ENCODE results near the gene TRIM54.
"Not testable (repeated sequence)": the region's sequence is repeated elsewhere in the genome, so short reads cannot be mapped to it uniquely, and the experiment has no call there.

TRIM54 gene

DNA sequence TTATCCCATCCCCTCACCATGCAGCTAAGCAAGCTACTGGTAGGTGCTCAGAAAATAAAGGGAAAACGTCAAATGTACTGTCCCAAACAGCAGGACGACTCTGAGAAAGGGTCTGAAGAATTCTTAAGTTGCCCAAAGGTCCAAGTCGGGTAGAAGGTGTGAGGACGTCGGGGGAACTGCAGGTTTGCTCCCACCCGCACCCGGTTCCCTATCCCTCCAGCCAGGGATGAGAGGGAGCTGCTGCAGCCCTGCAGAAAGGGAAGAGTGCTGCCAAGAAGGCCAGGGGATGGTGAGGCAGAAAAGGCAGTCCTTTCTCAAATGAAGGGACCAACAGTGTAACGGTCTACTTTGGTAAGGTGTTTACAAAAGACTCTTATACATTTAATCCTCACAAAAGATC is 32.9 kb downstream of the TRIM54 start:
- no peak for FAIRE-seq

DNA sequence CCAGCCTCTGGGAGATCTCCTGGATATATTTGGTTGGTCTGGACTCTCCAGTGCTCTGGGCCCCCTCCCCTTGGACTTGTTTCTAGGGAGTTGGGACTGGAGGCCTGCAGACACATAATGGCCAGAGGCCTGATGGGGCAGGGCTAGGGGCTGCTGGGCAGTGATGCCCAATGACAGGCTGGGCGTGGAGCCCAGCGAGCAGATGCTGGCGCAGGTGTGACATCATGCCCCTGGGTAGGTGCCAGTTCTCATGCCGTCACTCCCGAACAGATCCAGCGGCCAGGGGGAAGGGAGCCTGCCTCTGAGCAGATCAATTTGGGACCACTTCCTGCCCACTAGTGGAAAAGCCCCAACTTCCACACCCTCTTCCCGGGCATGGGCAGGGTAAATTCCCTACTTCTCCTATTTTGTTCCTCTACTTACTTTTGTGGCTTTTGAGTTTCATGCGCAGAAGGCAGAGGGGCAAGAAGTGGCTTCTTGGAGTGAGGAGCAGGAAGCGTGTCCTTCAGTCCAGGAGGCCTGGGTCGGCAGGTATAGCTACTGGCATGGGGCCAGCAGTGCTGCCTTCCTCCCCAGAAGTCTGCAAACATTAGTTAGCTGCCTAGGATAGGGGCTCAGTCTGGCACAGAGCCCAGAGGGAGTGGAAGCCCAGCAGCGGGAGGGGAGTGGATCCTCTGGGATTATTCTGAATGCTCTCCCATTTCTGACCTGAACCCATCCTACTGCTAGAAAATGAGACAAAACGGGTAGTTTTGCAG is 34.6 kb downstream of the TRIM54 start:
- FAIRE-seq, result no peak

DNA sequence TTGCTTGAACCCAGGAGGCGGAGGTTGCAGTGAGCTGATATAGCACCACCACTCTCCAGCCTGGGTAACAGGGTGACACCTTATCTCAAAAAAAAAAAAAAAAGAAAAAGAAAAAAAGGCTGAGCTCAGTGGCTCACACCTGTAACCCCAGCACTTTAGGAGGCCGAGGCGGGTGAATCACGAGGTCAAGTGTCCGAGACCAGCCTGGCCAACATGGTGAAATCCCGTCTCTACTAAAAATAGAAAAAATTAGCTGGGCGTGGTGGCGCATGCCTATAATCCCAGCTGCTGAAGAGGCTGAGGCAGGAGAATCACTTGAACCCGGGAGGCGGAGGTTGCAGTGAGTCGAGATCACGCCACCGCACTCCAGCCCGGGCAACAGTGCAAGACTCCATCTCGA is 37.6 kb downstream of the TRIM54 start:
- not testable (repeated sequence) for FAIRE-seq

DNA sequence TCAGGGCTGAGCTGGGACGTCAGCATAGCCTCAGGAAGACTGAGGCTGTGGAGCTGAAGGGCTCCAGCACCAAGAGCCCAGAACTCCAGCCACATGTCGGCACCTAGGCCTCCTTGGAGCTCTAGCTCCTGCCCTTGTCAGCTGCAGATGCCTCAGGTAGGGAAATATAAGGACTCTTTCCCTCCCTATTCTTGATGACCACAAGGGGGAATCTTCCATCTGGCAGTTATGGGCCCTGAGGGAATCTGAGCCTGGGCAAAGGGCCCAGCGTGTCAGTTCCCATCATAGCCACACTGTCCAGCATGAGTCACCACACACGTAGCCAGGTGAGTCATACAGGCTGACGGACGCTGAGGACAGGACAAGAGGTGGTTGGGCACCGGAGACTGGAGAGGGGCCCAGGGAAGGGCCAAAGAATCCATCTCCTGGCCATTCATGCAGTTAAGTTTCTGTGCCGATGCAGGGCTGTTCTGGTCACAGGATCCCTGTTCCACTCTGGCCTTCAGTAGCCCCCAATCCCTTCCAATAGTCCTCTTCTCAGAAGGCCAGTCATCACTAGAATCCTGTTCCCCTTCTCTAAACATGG is 38.8 kb downstream of the TRIM54 start:
- FAIRE-seq, result no peak

DNA sequence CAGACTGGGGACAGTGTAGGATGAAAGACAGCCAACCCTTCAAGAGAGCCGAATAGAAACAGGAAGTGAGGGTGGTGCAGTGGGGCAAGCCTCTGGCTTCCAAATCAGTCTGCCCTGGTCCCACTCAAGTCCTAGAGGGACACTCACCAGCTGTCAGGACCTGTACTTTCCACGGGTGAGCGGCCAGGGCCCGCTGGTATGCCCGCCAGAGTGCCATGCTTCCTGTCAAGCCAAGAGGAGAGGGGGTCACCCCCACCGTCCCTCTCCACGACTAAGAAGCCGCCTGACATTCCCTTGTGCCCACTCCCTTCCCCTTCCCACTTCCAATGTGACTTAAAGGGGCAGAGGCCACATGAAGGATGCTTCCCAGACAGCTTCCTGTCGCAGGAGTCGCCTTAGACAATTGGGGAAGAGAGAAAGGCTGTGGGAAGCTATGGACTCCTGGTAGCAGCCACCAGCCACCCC is 40.1 kb downstream of the TRIM54 start:
- FAIRE-seq, result no peak

DNA sequence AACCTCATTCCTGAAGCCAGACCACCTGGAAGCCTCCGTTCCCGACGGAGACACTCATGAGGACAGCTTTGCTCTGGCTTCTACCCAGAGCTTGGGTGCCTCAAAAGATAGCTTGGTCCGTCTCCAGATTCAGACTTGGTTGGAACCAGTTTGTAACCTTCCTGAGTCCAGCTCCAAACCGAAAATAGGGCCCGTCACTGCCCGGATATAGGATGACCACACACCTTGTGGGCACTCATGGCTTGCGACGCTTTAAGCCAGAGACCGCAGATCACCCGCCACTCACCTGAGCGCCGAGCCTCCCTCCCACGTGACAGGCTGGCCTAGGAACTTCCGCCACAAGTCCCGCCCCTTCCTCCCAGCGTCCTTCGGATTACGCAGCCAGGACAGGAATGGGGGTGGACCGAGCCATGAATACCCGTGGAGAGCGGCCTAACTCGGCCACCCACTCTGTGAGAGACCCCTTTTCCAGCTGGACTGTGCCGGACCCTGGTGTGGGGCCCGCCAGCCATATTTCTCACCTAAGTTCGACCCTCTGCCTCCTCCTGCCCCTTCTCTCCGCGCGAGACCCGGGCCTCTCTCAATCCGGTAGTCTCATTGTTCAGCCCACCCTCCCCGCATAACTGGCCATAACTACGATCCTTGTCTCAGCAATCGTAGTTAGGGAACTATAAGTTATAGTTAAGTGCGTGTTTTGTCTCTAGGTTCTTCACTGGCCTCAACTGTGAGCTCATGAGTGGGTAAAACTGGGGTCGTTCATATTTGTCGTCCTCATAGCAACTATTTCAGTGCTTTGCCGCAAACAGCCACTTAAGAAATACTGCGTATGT is 40.8 kb downstream of the TRIM54 start, which contains the start of gene MPV17:
MPV17 (minus strand) TSS at position 332 of the 830 bp plus-strand sequence. CDS start 580 bp downstream, outside the sequence.
- no peak for FAIRE-seq

DNA sequence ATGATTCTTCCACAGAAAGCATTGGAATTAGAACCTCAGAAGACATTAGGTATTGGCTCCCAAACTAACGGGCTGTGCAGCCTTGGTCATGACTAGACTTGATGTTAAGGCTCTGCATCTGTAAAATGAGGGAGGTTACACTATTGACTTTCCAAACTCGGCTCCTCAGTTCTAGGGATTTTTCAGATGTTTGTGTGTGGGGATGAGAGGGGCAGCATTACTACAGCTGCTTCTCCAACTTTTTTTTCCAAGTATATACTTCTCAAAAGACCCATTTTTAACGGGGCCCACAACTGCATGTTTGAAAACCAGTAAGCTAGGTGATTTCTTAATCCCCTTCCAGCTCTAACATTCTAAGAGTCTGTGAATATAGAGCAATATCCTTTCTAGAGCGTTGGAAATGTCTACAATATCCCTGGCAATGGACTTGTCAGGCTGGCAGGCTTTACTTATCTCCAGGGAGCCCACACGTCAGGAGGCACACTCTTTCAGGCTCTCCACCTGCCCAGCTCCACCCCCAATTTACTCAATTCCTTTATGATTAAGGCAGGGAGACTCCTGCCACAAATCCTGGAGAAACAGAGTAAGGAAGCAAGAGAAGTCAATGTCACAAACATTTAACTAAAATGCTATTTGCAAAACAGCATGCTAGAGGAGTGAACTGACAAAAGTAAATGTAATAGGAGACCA is 41.5 kb downstream of the TRIM54 start:
- no peak for FAIRE-seq

DNA sequence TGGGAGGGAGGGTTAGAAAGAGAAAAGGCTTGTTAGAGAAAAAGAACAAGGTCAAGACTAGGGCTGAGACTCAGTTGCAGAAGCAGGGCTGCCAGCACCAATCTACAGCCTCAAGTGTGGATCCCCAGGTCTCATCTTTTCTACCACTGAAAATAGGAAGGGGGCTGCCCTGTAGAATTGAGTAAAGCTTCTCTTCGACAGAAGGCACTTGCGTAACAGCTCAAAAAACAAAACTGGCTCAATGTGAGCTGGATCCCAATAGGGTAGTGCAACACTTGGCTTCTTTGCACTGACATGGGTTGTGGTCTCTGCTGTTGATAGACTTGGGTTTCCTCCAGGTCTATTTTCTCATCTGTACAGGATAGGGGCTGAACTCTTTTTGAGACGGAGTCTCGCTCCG is 42.5 kb downstream of the TRIM54 start:
- FAIRE-seq, result no peak

DNA sequence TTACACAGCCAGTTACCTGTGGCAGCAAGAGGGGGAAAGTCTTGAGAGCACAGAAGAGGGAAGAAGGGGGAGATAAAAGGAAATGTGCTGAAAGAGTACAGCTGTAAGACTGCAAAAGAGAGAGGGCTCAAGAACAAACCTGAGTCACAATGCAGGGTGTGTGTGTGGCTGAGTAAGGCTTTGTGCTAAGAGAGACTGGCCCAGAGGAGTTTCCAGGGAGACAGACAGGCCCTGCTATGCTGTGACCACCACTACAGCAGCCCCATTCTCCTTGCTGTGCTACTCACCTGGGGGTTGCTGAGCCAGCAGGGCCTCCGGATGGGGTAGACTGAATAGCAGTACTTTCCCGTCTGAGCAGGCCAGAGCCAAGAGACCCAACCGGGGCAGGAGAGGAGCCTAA is 53.1 kb downstream of the TRIM54 start:
- FAIRE-seq, result no peak

DNA sequence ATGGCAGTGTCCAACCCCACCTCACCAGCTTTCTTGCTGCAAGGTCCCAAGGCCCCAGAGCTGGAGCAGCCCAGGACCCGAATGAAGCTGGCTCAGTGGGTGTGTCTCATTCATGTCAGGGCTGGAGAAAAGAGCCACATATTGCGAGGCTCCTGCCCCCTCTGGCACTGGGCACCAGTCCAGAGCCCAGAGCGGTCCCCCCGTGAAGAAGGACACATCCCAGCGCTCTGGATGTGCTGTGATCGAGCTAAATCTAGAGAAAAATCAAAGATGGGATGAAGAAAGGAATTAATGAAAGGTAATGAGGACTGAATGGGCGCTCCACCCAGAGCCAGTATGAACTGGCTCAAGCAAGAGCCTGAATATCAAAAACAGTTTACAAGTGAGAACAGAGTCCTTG is 53.9 kb downstream of the TRIM54 start:
- no peak for FAIRE-seq

DNA sequence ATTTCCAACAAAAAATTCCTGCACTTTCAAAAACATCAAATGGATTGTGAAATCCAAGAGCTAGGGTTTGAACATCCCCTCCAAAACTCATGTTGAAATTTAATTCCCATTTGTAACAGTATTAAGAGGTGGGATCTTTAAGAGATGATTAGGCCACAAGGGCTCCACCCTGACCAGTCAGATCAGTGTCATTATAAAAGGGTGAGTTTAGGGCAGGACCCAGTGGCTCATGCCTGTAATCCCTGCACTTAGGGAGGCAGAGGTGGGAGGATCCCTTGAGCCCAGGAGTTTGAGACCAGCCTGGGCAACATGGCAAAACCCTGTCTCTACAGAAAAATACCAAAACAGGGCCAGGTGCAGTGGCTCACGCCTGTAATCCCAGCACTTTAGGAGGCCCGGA is 65.4 kb downstream of the TRIM54 start:
- no peak for FAIRE-seq

DNA sequence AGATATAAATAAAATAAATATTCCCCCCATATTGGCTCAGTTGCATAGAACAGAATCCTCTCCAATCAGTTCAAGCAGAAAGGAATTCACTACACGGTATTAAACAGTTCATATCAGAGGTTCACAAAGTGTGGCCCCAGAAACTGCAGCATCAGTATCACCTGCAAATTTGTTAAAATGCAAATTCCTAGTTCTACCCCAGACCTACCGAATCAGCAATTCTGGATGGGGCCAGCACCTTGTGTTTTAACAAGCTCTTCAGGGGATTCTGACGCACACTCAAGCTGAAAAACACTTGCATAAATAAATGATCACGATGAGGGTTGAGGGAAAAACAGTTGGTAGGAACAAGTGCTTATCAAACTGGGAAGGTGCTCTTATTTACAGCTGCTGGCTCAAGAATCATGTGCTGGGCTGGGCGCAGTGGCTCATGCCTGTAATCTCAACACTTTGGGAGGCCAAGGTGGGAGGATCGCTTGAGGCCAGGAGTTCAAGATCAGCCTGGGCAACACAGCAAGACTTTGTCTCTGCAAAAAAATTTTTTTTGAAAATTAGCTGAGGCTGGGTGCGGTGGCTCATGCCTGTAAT is 68.0 kb downstream of the TRIM54 start:
- no peak for FAIRE-seq

DNA sequence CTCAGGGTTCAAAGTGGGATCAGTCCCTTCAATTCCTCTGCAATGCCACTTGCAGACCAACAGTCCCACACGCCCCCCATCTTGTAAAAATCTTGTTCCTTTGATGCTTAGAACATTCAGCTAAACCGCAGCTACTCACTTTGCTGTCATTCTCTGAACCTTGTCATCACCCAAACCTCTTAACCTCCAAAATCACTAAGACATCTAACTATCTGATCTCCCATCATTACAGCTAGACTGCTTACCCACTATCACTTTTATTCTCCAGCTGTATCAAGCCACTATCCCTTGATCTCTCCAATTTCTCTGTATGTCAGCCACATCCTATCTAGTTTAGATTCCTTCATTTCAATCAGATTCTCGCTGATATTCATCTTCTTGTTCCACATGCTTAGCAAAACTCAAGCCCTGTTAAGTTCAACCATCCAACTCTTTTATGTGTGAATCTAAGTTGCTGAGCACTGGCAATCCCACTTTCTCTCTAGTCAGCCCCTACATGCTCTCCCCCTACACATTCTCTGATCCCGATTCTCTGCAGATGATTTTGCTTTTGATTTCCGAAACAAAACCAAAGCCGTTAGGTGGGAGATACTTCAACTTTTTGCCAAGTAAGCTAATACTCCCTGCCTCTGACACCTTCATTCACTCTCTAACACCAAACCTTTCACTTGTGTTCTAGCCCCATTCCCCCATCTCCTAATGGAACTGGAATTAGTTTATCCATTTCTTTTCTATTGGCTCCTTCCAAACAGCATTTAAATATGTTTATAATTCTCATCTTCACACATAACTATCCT is 69.8 kb downstream of the TRIM54 start:
- no peak for FAIRE-seq

DNA sequence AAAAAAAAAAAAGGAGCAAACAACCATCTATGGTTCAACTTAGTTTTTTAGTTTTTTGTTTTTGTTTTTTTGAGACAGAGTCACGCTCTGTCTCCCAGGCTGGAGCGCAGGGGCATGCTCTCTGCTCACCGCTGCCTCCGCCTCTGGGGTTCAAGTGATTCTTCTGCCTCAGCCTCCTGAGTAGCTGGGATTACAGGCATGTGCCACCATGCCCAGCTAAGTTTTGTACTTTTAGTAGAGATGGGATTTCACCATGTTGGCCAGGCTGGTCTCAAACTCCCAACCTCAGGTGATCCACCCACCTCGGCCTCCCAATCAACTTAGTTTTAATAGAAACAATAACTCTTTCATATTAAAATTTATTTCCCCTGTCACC is 71.1 kb downstream of the TRIM54 start:
- not testable (repeated sequence) for FAIRE-seq

DNA sequence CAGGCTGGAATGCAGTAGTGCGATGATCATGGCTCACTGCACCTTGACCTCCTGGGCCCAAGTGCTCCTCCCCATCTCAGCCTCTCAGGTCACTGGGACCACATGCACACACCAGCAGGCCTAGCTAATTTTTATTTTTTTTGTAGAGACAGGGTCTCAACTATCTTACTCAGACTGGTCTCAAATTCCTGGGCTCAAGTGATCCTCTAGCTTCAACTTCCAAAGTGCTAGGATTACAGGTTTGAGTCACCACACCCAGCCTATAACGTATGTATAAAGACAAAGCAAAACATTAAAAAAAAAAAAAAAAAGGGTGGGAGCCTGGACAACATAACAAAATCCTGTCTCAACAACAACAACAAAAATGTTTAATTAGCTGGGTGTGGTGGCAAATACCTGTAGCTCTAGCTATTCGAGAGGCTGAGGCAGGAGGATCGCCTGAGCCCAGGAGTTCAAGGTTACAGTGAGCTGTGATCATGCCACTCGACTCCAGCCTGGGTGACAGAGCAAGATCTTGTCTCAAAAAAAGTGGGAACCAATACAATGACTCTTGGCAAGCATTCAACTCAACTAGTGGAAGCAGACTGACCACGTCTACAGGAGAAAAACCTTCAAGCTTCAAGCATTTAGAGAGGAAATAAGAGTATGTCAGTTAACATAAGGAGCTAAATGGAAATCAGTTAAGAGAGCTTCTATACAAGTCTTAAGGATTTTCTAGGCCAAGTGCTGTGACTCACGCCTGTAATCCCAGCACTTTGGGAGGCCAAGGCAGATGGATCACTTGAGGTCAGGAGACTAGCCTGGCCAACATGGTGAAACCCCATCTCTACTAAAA is 71.8 kb downstream of the TRIM54 start:
- FAIRE-seq, result no peak

DNA sequence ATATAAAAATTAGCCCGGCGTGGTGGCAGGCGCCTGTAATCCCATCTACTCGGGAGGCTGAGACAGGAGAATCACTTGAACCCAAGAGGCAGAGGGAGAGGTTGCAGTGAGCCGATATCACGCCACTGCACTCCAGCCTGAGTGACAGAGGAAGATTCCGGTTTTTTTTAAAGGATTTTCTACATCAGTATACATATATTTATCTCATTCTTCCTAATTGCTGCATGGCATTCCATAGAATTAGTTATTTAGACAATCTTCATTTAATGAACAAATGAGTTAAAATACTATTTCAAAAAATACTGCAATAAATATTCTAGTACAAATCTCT is 72.3 kb downstream of the TRIM54 start:
- no peak for FAIRE-seq

DNA sequence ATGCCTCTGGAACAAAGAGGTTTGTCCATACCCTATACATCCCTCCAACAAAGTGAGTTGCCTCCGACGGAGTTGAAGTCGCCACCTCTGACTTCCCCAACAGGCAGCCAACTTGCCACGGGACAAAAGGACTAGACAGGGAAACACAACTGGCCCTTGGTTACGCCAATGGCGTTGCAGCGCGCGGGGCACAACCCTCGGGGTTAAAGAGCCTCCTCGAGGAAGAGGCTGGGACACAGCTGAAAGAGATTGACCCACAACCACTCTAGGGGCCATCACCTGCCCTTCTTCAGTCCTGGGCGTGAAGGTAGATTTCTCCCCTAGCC is 73.8 kb downstream of the TRIM54 start:
- FAIRE-seq, result no peak

DNA sequence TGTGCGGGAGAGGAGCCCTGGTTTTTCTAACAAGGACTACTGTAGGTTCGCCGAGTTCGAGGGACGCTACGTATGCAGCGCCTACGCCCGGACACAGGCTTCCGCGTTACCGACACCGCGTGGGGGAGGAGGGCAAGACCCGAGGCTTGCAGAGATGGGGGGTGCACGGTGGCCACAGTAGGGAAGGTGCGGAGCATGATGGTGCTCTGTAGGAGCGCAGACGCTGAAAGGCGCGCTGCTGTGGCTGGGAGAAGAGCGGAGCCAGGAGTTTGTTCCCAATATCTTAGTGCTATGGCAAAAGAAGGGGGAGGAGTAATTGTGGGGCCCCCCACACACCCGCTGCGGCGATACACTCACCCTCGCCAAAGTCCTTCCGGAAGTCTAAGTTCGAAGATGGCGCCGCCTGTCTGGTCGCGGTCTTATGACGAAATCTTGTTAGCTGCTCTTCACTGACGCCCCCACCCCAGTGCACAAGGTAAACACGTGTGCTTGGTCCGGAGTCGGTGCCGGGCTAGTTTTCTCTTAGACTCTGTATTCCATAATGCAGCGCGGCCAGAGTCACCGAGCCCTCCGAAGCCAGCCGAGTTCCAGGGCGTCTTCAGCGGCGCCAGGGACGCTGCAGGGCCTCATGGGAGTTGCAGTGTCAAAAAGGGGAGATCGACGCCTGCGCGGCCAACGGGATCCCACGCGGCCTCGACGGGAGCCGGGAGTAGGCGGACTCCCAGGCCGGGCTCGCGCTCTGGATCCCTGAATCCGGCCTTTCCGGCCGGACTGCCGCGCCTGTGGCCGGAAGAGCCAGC is 74.4 kb downstream of the TRIM54 start, which contains the start of gene GTF3C2:
GTF3C2 (minus strand) TSS at position 383 of the 800 bp plus-strand sequence. CDS start 13,210 bp downstream, outside the sequence.
- peak; percentile 96 for FAIRE-seq

All from TTC549 (cell line).